ENCODE data around the gene UBE2J2. TPM values are rescaled to one million over a fixed set of nuclear protein-coding genes. Genes with fewer than 3 reads are reported as not detected.
"Not testable (repeated sequence)": the region's sequence is repeated elsewhere in the genome, so short reads cannot be mapped to it uniquely, and the experiment has no call there.

The UBE2J2 gene
- total RNA-seq, 1 donor from 2014 or later, result 56.5 TPM

DNA sequence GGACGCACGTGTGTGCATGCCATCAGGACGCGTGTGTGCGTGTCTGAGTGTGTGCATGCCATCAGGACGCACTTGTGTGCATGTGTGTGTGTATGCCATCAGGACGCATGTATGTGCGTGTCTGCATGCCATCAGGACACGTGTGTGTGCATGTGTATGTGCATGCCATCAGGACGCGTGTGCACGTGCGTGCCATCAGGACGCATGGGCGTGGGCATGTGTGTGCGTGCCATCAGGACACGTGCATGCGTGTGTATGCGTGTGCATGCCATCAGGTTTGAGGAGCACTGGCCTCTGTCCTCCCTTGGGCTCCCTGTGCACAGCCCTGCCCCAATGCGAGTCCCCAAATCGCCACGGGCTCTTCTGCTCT lies 14.6 kb downstream of the UBE2J2 start:
- DNase-seq (ENCODE audit: low spot score), result no peak

GRCh38 chr1:1256956-1257871 lies 16.4 kb downstream of the UBE2J2 start:
- no peak for DNase-seq (ENCODE audit: low spot score)

DNA sequence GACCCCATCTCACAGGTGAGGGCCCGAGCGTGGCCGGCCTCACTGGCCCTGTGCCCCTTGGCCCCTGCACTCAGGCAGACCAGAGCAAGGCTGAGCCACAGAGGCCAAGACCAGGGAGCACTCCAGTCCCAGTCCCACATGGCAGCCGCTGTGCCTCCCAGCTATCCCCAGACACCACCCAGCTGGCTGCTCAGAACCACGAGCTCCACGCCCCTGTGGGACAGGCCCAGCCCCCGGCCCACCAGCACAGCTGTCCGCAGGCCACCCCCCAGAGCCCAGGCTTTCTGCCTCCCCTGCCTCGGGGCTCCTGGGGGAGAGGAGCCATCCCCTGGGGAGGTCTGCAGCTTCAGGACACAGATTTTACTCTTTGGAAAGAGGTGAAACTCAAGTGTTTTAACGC lies 18.0 kb downstream of the UBE2J2 start:
- no peak for DNase-seq (ENCODE audit: low spot score)

- DNase-seq (ENCODE audit: low spot score), result no peak
Observed at GRCh38 chr1:1255078-1255477, 18.6 kb downstream of the UBE2J2 start.

DNA sequence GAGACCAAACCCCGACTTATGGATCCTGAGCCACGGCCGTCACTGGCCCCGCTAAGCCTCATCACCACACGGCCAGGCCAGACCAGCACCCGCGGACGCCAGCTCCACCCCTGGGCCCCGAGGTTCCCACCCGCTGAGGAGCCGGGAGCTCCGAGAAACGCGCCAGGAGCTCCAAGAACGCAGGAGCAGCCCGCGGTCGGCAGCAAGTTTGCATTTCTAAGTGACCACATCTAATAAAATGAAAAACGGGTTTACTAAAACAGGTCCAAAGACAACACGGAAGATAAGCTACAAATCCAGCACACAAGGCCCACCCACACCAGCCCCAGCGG lies 19.0 kb downstream of the UBE2J2 start:
- no peak for DNase-seq (ENCODE audit: low spot score)

DNA sequence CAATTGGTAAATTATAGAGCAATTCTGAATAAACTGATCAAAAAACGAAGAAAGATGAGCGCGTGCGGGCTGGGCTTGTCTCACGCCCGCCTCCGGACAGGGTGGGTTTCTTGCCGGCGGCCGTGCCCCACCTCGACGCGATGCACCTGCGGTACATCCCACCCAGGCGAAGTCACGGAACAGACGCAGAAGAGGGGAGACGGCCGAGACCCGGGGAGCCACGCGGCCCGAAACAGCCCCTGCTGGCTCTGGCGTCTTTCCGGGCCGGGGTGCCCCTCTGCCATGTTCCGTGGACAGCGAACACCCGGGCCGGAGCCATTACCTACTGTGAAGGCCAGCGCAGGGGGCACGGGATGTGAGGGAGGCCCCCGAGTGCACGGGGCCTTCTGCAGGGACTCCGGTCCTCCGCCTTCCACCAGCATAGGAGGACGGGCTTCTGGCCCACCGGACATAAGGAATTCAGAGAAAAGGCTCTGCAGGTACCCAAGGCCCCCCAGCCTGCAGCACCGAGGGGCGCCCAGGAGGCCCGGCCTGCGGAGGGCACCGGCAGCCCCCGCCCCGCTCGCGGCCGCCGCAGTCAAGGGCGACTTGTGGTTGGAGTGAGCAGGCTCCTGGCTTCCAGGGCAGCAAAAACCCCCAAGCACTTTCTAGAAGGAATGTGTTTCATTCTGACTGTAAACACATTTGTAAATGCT lies 19.5 kb downstream of the UBE2J2 start:
- DNase-seq (ENCODE audit: low spot score), result no peak

- DNase-seq (ENCODE audit: low spot score), result no peak
Observed at GRCh38 chr1:1253314-1253713, 20.3 kb downstream of the UBE2J2 start.

GRCh38 chr1:1250786-1251284 lies 22.8 kb downstream of the UBE2J2 start:
- no peak for DNase-seq (ENCODE audit: low spot score)

- not testable (repeated sequence) for DNase-seq (ENCODE audit: low spot score)
Observed at GRCh38 chr1:1248009-1248913, 25.4 kb downstream of the UBE2J2 start.

GRCh38 chr1:1247341-1247913 lies 26.2 kb downstream of the UBE2J2 start:
- DNase-seq (ENCODE audit: low spot score), result no peak

- no peak for DNase-seq (ENCODE audit: low spot score)
Observed at GRCh38 chr1:1246577-1247340, 26.9 kb downstream of the UBE2J2 start, which contains the start of gene C1QTNF12. Gene C1QTNF12 (minus strand): TSS chr1:1246722. CDS start chr1:1246690, 32 bp downstream.

GRCh38 chr1:1245817-1246576 lies 27.7 kb downstream of the UBE2J2 start:
- no peak for DNase-seq (ENCODE audit: low spot score)

DNA sequence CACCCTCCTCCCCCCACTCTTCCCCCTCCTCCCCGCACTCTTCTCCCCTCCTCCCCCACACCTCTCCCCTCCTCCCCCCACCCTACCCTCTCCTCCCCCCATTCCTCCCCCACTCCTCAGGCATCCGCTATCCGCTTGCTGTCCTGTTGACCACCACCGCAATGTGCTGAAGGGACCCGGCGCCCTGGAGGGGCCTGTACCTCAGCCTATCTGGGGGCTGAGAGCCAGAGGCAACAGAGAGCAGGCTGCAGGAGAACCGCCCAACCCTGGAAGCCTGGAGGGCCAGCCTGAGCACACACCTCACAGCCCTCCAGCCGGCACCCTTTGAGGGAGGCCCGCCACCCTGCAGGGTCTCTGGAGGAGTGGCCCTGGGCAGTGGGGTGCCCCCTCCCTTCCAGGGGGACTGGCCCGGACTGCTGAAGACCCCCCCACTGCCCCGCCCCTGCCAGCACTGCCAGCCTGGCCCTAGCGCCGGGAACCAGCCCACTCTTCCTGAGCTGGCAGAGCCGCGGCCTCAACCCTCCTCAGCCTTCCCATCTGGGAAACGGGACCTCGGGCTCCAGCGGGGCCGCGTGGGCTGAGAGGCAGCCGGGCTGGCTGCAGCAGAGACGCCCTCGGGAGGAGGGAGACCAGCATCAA lies 28.4 kb downstream of the UBE2J2 start:
- no peak for DNase-seq (ENCODE audit: low spot score)

DNA sequence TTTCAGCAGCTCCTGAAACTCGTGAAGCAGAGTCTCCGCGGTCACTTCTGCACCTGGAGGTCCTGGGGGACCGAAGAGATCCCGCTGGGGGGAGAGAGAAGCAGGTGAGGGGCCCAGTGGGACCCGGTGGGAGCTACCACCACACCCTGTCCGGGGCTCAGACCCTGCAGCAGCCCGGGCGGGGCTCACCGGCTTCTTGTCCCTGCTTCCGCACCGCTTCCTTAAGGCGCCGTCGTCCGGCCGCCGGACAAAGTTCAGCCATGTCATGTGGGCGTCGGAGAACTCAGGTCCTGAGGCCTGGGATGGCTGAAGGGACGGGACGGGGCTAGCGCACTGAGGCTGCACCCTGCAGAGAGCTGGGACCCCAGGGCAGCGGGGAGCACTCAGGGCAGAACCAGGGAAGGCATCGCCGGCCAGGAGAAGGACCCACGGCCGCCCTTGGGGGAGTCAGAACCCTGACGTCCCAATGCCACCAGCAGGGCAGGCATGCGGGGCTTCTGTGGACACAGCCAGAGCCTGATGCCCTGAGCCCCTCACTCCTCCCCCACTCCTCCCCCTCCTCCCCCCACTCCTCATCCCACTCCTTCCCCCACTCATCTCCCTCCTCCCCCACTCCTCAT lies 29.4 kb downstream of the UBE2J2 start:
- DNase-seq (ENCODE audit: low spot score), result no peak

GRCh38 chr1:1243807-1244191 lies 29.9 kb downstream of the UBE2J2 start:
- DNase-seq (ENCODE audit: low spot score), result no peak

DNA sequence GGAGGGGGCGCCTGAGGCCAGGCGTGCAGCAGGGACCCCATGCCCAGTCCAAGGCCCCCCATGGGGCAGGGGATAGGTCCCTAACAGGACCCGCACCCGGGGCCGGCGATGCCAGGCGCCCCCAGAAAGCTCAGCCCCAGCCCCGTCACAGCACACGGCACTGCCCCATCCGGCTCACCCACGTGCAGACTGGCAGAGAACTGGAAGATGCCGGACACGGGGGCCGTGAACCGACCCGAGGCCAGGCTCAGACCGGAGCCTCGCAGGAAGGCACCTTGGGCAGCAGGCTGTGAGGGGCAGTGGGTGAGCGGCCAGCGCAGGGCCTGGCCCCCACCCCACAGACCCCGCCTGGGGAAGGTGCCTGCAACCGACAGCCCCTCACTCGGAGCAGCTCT lies 30.4 kb downstream of the UBE2J2 start:
- no peak for DNase-seq (ENCODE audit: low spot score)

DNA sequence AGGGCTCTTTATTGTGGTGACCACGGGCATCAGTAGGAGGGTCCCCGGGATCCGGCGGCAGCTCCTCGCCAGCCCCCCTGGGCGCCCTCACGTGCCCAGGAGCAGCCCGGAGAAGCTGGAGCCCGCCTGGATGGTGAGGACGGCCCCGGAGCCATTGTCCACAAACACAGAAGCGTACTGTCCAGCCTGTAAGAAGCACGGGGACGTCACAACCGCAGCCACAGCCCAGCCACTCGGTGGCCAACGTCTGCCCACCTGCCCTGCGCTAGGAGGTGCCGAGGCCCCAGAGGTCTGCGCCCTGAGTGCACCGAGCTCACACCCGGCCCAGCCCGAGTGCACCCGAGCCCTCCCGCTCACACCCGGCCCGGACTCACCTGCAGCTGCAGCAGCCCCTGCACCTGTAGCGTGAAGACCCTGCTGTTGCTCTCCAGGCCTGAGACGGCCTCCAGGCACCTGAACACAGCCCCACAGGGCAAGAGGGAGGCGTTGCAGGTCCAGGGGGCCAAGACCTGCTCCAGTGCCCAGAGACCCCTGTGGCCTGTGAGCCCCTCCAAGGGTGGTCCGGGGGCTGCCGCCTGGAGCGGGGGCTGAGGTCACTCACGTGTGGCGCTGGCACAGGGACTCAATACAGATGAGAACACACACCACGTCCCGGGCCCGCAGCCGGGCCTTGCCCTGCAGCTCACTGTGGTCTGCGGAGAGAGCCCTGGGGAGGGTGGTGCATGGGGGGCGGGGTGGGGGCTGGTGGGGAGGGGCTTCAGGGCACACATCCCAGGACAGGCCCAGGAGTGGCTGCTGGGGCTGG lies 31.0 kb downstream of the UBE2J2 start:
- DNase-seq (ENCODE audit: low spot score), result no peak
